Neutrophil (primary cell): ENCODE data around the gene PACSIN1.
A peak's percentile ranks its signal among the peaks of the same experiment; 100 is the strongest.

Experiments used
- H3K27ac ChIP-seq: fragments of 200-600 bp; sonication (generic); 2 replicates; pipeline ENCODE4 v1.5.1; 2016; ENCODE audit warnings: mild to moderate bottlenecking, moderate library complexity
- H3K27me3 ChIP-seq: fragments of 200-600 bp; sonication (generic); 2 replicates; pipeline ENCODE4 v1.6.0; 2016; ENCODE audit warnings: mild to moderate bottlenecking
- H3K36me3 ChIP-seq: fragments of 200-600 bp; sonication (generic); 2 replicates; pipeline ENCODE4 v1.5.1; 2017
- H3K4me1 ChIP-seq, 2 experiments: fragments of 200-600 bp in 1 of 2; sonication (generic) in 1 of 2; 1 replicate in 1 of 2; 2 replicates in 1 of 2; pipeline versions ENCODE4 v1.5.1 to v1.6.1; 2013 to 2016; ENCODE audit warnings: low read depth in 1 of 2, low read length in 1 of 2, mild to moderate bottlenecking in 1 of 2, moderate library complexity in 1 of 2; ENCODE audit not compliant: control insufficient read depth in 1 of 2, insufficient read depth in 1 of 2
- H3K4me3 ChIP-seq, 2 experiments: fragments of 200-600 bp in 1 of 2; sonication (generic) in 1 of 2; 1 replicate in 1 of 2; 2 replicates in 1 of 2; pipeline ENCODE4 v1.5.1; 2013 to 2016; ENCODE audit warnings: low read depth in 1 of 2, low read length in 1 of 2, mild to moderate bottlenecking in 1 of 2, moderate library complexity in 1 of 2
- H3K9me3 ChIP-seq: fragments of 200-600 bp; sonication (generic); 2 replicates; pipeline ENCODE4 v1.5.1; 2016
- CTCF ChIP-seq: fragments of 200-600 bp; sonication (generic); IDR thresholded peaks from 2 replicates; pipeline ENCODE4 v1.5.1; 2016; ENCODE audit warnings: antibody characterized with exemption

The PACSIN1 gene

GRCh38 chr6:34425132-34425497 is 40.8 kb upstream of the PACSIN1 start:
- Histone ChIP-seq H3K36me3 (peaks cover 45% of the 10 kb centered on the region), H3K27ac (peak overlapping the region; percentile 78), H3K4me3 (peak overlapping the region; percentile 68 to 84), H3K4me1 (peaks cover 12 to 16% of the 10 kb centered on the region in 2 experiments), H3K9me3 (no peaks in the 10 kb centered on the region), H3K27me3 (no peaks in the 10 kb centered on the region)
- no peak for TF ChIP-seq CTCF

- Histone ChIP-seq H3K27me3 (no peaks in the 10 kb centered on the region), H3K9me3 (no peaks in the 10 kb centered on the region), H3K4me1 (peaks cover 12 to 16% of the 10 kb centered on the region in 2 experiments), H3K4me3 (peak within 1 kb of the TSS; percentile 68 to 84), H3K36me3 (peaks cover 38% of the 10 kb centered on the region), H3K27ac (peak within 1 kb of the TSS; percentile 78)
- TF ChIP-seq CTCF = peak; percentile 3
Measured at GRCh38 chr6:34425498-34426410, 40.1 kb upstream of the PACSIN1 start, which contains the start of gene RPS10. Gene RPS10, minus strand, starts transcription at chr6:34426069. Its CDS starts 848 bp downstream, at chr6:34425221.

- no peak for TF ChIP-seq CTCF
Measured at GRCh38 chr6:34435916-34436315, 30.0 kb upstream of the PACSIN1 start.

GRCh38 chr6:34436803-34437643 is 28.9 kb upstream of the PACSIN1 start:
- Histone ChIP-seq H3K36me3 (no peaks in the 10 kb centered on the region), H3K9me3 (no peaks in the 10 kb centered on the region), H3K27me3 (no peaks in the 10 kb centered on the region), H3K27ac (no peak overlapping the region), H3K4me3 (no peak overlapping the region), H3K4me1 (no peaks in the 10 kb centered on the region)
- TF ChIP-seq CTCF = no peak

More at GRCh38 chr6:34435916-34436315, 30.0 kb upstream of the PACSIN1 start:
- H3K4me1 ChIP-seq = no peaks in the 10 kb centered on the region
- no peak overlapping the region for H3K27ac ChIP-seq
- no peaks in the 10 kb centered on the region for H3K9me3 ChIP-seq
- no peak overlapping the region for H3K4me3 ChIP-seq
- H3K36me3 ChIP-seq = no peaks in the 10 kb centered on the region
- H3K27me3 ChIP-seq = no peaks in the 10 kb centered on the region

- TF ChIP-seq CTCF = no peak
- no peaks in the 10 kb centered on the region for H3K9me3 ChIP-seq
- H3K27me3 ChIP-seq = no peaks in the 10 kb centered on the region
- no peak overlapping the region for H3K27ac ChIP-seq
- H3K4me3 ChIP-seq = no peak overlapping the region
- no peaks in the 10 kb centered on the region for H3K36me3 ChIP-seq
- H3K4me1 ChIP-seq = no peaks in the 10 kb centered on the region
Measured at GRCh38 chr6:34437644-34437970, 28.3 kb upstream of the PACSIN1 start.
